Choroid plexus epithelial cell (primary cell): ENCODE data around the gene PAMR1.
"Not testable (repeated sequence)": the region's sequence is repeated elsewhere in the genome, so short reads cannot be mapped to it uniquely, and the experiment has no call there.

Experiments
- DNase-seq: peaks from one replicate; pipeline ENCODE4 v3.0.0-alpha.2; 2010; ENCODE audit warnings: low read depth
- H3K4me3 ChIP-seq: 2 replicates; pipeline ENCODE4 v1.5.1; 2011; ENCODE audit warnings: low read depth, mild to moderate bottlenecking, control low read depth, low read length, moderate library complexity
- CTCF ChIP-seq: conservative IDR thresholded peaks from 2 replicates; pipeline ENCODE4 v1.5.1; 2011; ENCODE audit warnings: low read depth, mild to moderate bottlenecking, control low read depth, inconsistent platforms, low read length, moderate library complexity

Gene PAMR1

GRCh38 chr11:35536470-35536869 lies 11.1 kb upstream of the PAMR1 start:
- no peak overlapping the region for H3K4me3 ChIP-seq
- DNase-seq = no peak
- TF ChIP-seq CTCF = no peak

- no peak overlapping the region for H3K4me3 ChIP-seq
- TF ChIP-seq CTCF = no peak
- no peak for DNase-seq
These were observed 5.8 kb upstream of the PAMR1 start for GRCh38 chr11:35531246-35531645.

- H3K4me3 ChIP-seq = no peak overlapping the region
- DNase-seq = peak; percentile 91
- no peak for TF ChIP-seq CTCF
These were observed 4.6 kb upstream of the PAMR1 start for GRCh38 chr11:35529971-35530495.

GRCh38 chr11:35526370-35526792 lies 965 bp upstream of the PAMR1 start:
- DNase-seq = peak; percentile 60
- no peak for TF ChIP-seq CTCF
- peak overlapping the region; percentile 67 for H3K4me3 ChIP-seq

- no peak for TF ChIP-seq CTCF
- DNase-seq = peak; percentile 72
- H3K4me3 ChIP-seq = peak overlapping the region; percentile 67
These were observed 636 bp downstream of the PAMR1 start for GRCh38 chr11:35524780-35525179.

GRCh38 chr11:35523861-35524260 lies 1.6 kb downstream of the PAMR1 start:
- no peak for DNase-seq
- peak overlapping the region; percentile 67 for H3K4me3 ChIP-seq
- TF ChIP-seq CTCF = no peak

GRCh38 chr11:35523331-35523768 lies 2.1 kb downstream of the PAMR1 start:
- DNase-seq = peak; percentile 37
- H3K4me3 ChIP-seq = peak overlapping the region; percentile 67

GRCh38 chr11:35522091-35522490 lies 3.3 kb downstream of the PAMR1 start:
- H3K4me3 ChIP-seq, DNase-seq: not testable (repeated sequence)

More at GRCh38 chr11:35523331-35523768, 2.1 kb downstream of the PAMR1 start:
- TF ChIP-seq CTCF = no peak
